Neutrophil (primary cell): ENCODE results near the gene XPO5.
"Not testable (repeated sequence)": the region's sequence is repeated elsewhere in the genome, so short reads cannot be mapped to it uniquely, and the experiment has no call there.

Experiments
- H3K27ac ChIP-seq: fragments of 200-600 bp; sonication (generic); 2 replicates; pipeline ENCODE4 v1.5.1; 2016; ENCODE audit warnings: mild to moderate bottlenecking, moderate library complexity
- H3K27me3 ChIP-seq: fragments of 200-600 bp; sonication (generic); 2 replicates; pipeline ENCODE4 v1.6.0; 2016; ENCODE audit warnings: mild to moderate bottlenecking
- H3K36me3 ChIP-seq: fragments of 200-600 bp; sonication (generic); 2 replicates; pipeline ENCODE4 v1.5.1; 2017
- H3K4me1 ChIP-seq, 2 experiments: fragments of 200-600 bp in 1 of 2; sonication (generic) in 1 of 2; 1 replicate in 1 of 2; 2 replicates in 1 of 2; pipeline versions ENCODE4 v1.5.1 to v1.6.1; 2013 to 2016; ENCODE audit warnings: low read depth in 1 of 2, low read length in 1 of 2, mild to moderate bottlenecking in 1 of 2, moderate library complexity in 1 of 2; ENCODE audit not compliant: control insufficient read depth in 1 of 2, insufficient read depth in 1 of 2
- H3K4me3 ChIP-seq, 2 experiments: fragments of 200-600 bp in 1 of 2; sonication (generic) in 1 of 2; 1 replicate in 1 of 2; 2 replicates in 1 of 2; pipeline ENCODE4 v1.5.1; 2013 to 2016; ENCODE audit warnings: low read depth in 1 of 2, low read length in 1 of 2, mild to moderate bottlenecking in 1 of 2, moderate library complexity in 1 of 2
- H3K9me3 ChIP-seq: fragments of 200-600 bp; sonication (generic); 2 replicates; pipeline ENCODE4 v1.5.1; 2016
- CTCF ChIP-seq: fragments of 200-600 bp; sonication (generic); IDR thresholded peaks from 2 replicates; pipeline ENCODE4 v1.5.1; 2016; ENCODE audit warnings: antibody characterized with exemption

XPO5 gene

GRCh38 chr6:43600595-43600994 lies 24.8 kb upstream of the XPO5 start:
- no peaks in the 10 kb centered on the region for H3K9me3 ChIP-seq
- H3K27ac ChIP-seq, result no peak overlapping the region
- no peak overlapping the region for H3K4me3 ChIP-seq
- no peaks in the 10 kb centered on the region for H3K4me1 ChIP-seq
- no peaks in the 10 kb centered on the region for H3K27me3 ChIP-seq
- TF ChIP-seq CTCF, result no peak
- peaks cover 66% of the 10 kb centered on the region for H3K36me3 ChIP-seq

GRCh38 chr6:43593938-43594337 lies 18.1 kb upstream of the XPO5 start:
- no peak overlapping the region for H3K27ac ChIP-seq
- H3K4me3 ChIP-seq, result no peak overlapping the region
- H3K9me3 ChIP-seq, result no peaks in the 10 kb centered on the region
- no peaks in the 10 kb centered on the region for H3K27me3 ChIP-seq
- H3K36me3 ChIP-seq, result peaks cover 30% of the 10 kb centered on the region
- TF ChIP-seq CTCF, result no peak
- no peaks in the 10 kb centered on the region for H3K4me1 ChIP-seq

- H3K36me3 ChIP-seq, result peaks cover 56% of the 10 kb centered on the region
- not testable (repeated sequence) for H3K4me3 ChIP-seq, H3K4me1 ChIP-seq, H3K9me3 ChIP-seq, H3K27ac ChIP-seq, H3K27me3 ChIP-seq
Observed at GRCh38 chr6:43589564-43589963, 13.7 kb upstream of the XPO5 start.

GRCh38 chr6:43588194-43588593 lies 12.4 kb upstream of the XPO5 start:
- Histone ChIP-seq H3K4me1 (no peaks in the 10 kb centered on the region), H3K36me3 (peaks cover 66% of the 10 kb centered on the region), H3K27me3 (no peaks in the 10 kb centered on the region), H3K4me3 (no peak overlapping the region), H3K9me3 (no peaks in the 10 kb centered on the region), H3K27ac (no peak overlapping the region)
- TF ChIP-seq CTCF, result no peak

- peaks cover 70% of the 10 kb centered on the region for H3K36me3 ChIP-seq
- no peak for TF ChIP-seq CTCF
- H3K4me1 ChIP-seq, result no peaks in the 10 kb centered on the region
- no peak overlapping the region for H3K27ac ChIP-seq
- no peaks in the 10 kb centered on the region for H3K27me3 ChIP-seq
- no peaks in the 10 kb centered on the region for H3K9me3 ChIP-seq
- H3K4me3 ChIP-seq, result no peak overlapping the region
Observed at GRCh38 chr6:43584892-43585570, 9.2 kb upstream of the XPO5 start.

GRCh38 chr6:43582911-43583310 lies 7.1 kb upstream of the XPO5 start:
- Histone ChIP-seq H3K4me3 (no peak overlapping the region), H3K9me3 (no peaks in the 10 kb centered on the region), H3K27me3 (no peaks in the 10 kb centered on the region), H3K4me1 (no peaks in the 10 kb centered on the region), H3K36me3 (peaks cover 57% of the 10 kb centered on the region), H3K27ac (no peak overlapping the region)
- no peak for TF ChIP-seq CTCF
